Neural cell (in vitro differentiated cells): ENCODE measurements around the gene TTLL12.

Source experiments
- CTCF ChIP-seq: fragments of 450-650 bp; IDR thresholded peaks from 2 replicates; pipeline ENCODE4 v1.5.1; 2014; ENCODE audit warnings: antibody characterized with exemption, mild to moderate bottlenecking, moderate library complexity; ENCODE audit not compliant: poor library complexity, severe bottlenecking
- EP300 ChIP-seq: fragments of 450-650 bp; conservative IDR thresholded peaks from 2 replicates; pipeline ENCODE4 v1.6.1; 2014; ENCODE audit warnings: antibody characterized with exemption, mild to moderate bottlenecking, moderate library complexity; ENCODE audit not compliant: poor library complexity, severe bottlenecking
- EZH2 ChIP-seq: fragments of 200-600, 300-800 bp; shearing (Covaris generic), sonication (generic); IDR thresholded peaks from 2 replicates; pipeline ENCODE4 v1.6.1; 2014; ENCODE audit warnings: antibody characterized with exemption, low read length, borderline replicate concordance, mild to moderate bottlenecking; ENCODE audit not compliant: insufficient read depth, poor library complexity, severe bottlenecking
- RAD21 ChIP-seq: fragments of 450-650 bp; conservative IDR thresholded peaks from 2 replicates; pipeline ENCODE4 v1.6.1; 2014; ENCODE audit warnings: antibody characterized with exemption, mild to moderate bottlenecking, moderate library complexity

- TF ChIP-seq CTCF: no peak
- no peak for TF ChIP-seq RAD21
- no peak for TF ChIP-seq EZH2
- TF ChIP-seq EP300: no peak
Observed at GRCh38 chr22:43182118-43182517, 4.8 kb downstream of the TTLL12 start.
